ENCODE measurements around the gene CFAP97D2. TPM values are rescaled to one million over a fixed set of nuclear protein-coding genes. Genes with fewer than 3 reads are reported as not detected.

CFAP97D2 gene
- total RNA-seq, 8 experiments from 2014 or later: 0.73 to 3.4 (median 0.95) TPM; not detected in 5

DNA sequence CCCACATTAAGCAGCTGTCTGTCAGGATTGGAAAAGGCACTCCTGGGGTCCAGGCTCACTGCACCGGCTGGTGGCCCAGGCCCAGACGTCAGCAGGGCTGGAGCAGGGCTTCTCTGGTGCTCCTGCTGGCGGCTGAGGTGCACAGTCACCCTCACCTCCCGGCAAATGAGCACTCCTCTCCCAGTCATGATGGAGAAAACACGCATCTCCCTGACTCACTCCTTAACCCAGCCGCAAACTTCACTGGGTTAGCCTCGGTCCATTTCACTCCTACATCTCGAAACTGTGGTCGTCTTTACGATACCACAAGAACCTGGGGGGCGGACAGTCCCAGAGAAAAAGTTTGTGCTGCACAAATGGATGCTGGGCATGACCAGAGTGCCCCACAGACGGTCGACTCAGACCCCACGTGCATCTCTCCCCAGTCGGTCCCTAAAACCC lies 43.3 kb upstream of the CFAP97D2 start:
- ATAC-seq (replicated peaks in 6 of 8): no peak
- Histone ChIP-seq H3K4me1 (replicated peaks in 1 of 2) (peaks cover 3 to 15% of the 10 kb centered on the region in 2 donors), H3K27ac (no peak overlapping the region), H3K4me3 (no peak overlapping the region)
- 80 to 100% (median 88%) methylated on average over 1 to 8 of the region's 15 CpGs; no CpG with 5 or more reads in 4 of the 10 experiments for WGBS, 10 experiments
- in situ Hi-C loops (cut with MboI; ENCODE audit: low pct_unique_long_range_greater_than_20kb in 2 of 9, low sequenced_read_pairs in 9 of 9, unreplicated experiment in 9 of 9): no loop called here

- Histone ChIP-seq H3K27ac (no peak overlapping the region), H3K4me3 (no peak overlapping the region), H3K4me1 (replicated peaks in 1 of 2) (peaks cover 3 to 17% of the 10 kb centered on the region in 2 donors)
- WGBS, 10 experiments: 67 to 100% (median 86%) methylated on average over 1 to 7 of the region's 7 CpGs
- in situ Hi-C loops (cut with MboI; ENCODE audit: low pct_unique_long_range_greater_than_20kb in 2 of 9, low sequenced_read_pairs in 9 of 9, unreplicated experiment in 9 of 9): no loop called here
- no peak for ATAC-seq (replicated peaks in 6 of 8)
Measured at GRCh38 chr13:114136576-114136975, 42.5 kb upstream of the CFAP97D2 start.

DNA sequence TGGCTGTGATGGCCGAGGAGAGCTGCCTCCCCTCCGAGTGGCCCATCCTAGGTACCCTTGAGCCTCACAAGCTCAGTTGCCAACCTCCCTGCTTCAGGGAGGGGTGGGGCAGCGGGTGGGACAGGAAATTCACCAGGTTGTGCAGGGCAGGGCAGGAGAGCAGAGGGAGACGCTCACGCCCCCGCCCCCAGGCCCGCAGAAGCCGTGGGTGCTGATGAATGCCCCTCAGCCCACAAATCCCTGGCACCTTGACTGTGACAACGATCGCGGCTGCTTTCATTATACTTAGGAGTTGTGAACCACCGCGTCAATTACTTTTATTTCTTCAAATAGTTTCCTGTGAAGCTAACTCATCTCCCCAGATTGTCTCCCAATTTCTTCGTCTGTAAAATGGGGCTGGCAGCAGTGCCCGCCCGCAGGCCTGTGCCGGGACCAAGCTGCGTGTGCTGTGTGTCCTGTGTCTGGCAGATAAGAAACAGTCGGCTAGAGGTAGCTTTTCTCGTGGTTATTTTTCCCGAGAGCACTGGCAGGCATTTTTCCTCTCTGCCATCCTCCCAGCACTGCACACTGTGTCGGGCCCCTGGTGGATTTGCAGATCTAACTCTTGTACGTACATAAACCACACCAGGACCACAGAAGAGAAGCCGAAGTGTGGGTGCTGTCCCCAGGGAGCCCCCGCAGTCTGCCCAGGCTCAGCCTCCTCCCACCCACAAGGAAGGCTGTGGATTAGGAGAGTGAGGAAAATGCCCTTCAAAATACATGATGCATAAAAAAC lies 38.7 kb upstream of the CFAP97D2 start:
- peaks cover 20 to 21% of the 10 kb centered on the region in 2 donors for H3K4me1 ChIP-seq (replicated peaks in 1 of 2)
- H3K27ac ChIP-seq: no peak overlapping the region
- no peak for ATAC-seq (replicated peaks in 6 of 8)
- no peak overlapping the region for H3K4me3 ChIP-seq
- in situ Hi-C loops (cut with MboI; ENCODE audit: low pct_unique_long_range_greater_than_20kb in 2 of 9, low sequenced_read_pairs in 9 of 9, unreplicated experiment in 9 of 9): no loop called here
- 34 to 100% (median 67%) methylated on average over 1 to 10 of the region's 25 CpGs; no CpG with 5 or more reads in 3 of the 10 experiments for WGBS, 10 experiments

GRCh38 chr13:114140906-114141250 lies 38.2 kb upstream of the CFAP97D2 start:
- 37 to 90% (median 64%) methylated on average over 4 to 7 of the region's 10 CpGs; no CpG with 5 or more reads in 2 of the 10 experiments for WGBS, 10 experiments

GRCh38 chr13:114141261-114141996 lies 37.6 kb upstream of the CFAP97D2 start:
- WGBS, 10 experiments: 71 to 100% (median 80%) methylated on average over 1 to 11 of the region's 15 CpGs; no CpG with 5 or more reads in 2 of the 10 experiments

More at GRCh38 chr13:114140906-114141250, 38.2 kb upstream of the CFAP97D2 start:
- no peak overlapping the region for H3K4me3 ChIP-seq
- peaks cover 20 to 26% of the 10 kb centered on the region in 2 donors for H3K4me1 ChIP-seq (replicated peaks in 1 of 2)
- in situ Hi-C loops (cut with MboI; ENCODE audit: low pct_unique_long_range_greater_than_20kb in 2 of 9, low sequenced_read_pairs in 9 of 9, unreplicated experiment in 9 of 9): no loop called here
- H3K27ac ChIP-seq: no peak overlapping the region
- ATAC-seq (replicated peaks in 6 of 8): no peak

GRCh38 chr13:114142137-114142550 lies 36.9 kb upstream of the CFAP97D2 start:
- WGBS, 10 experiments: 80 to 100% (median 95%) methylated on average over 1 to 2 of the region's 6 CpGs; no CpG with 5 or more reads in 4 of the 10 experiments
- ATAC-seq (replicated peaks in 6 of 8): no peak
- in situ Hi-C loops (cut with MboI; ENCODE audit: low pct_unique_long_range_greater_than_20kb in 2 of 9, low sequenced_read_pairs in 9 of 9, unreplicated experiment in 9 of 9): no loop called here

More at GRCh38 chr13:114141261-114141996, 37.6 kb upstream of the CFAP97D2 start:
- Histone ChIP-seq H3K27ac (no peak overlapping the region), H3K4me3 (no peak overlapping the region), H3K4me1 (replicated peaks in 1 of 2) (peaks cover 20 to 26% of the 10 kb centered on the region in 2 donors)
- ATAC-seq (replicated peaks in 6 of 8): no peak
- in situ Hi-C loops (cut with MboI; ENCODE audit: low pct_unique_long_range_greater_than_20kb in 2 of 9, low sequenced_read_pairs in 9 of 9, unreplicated experiment in 9 of 9): no loop called here

DNA sequence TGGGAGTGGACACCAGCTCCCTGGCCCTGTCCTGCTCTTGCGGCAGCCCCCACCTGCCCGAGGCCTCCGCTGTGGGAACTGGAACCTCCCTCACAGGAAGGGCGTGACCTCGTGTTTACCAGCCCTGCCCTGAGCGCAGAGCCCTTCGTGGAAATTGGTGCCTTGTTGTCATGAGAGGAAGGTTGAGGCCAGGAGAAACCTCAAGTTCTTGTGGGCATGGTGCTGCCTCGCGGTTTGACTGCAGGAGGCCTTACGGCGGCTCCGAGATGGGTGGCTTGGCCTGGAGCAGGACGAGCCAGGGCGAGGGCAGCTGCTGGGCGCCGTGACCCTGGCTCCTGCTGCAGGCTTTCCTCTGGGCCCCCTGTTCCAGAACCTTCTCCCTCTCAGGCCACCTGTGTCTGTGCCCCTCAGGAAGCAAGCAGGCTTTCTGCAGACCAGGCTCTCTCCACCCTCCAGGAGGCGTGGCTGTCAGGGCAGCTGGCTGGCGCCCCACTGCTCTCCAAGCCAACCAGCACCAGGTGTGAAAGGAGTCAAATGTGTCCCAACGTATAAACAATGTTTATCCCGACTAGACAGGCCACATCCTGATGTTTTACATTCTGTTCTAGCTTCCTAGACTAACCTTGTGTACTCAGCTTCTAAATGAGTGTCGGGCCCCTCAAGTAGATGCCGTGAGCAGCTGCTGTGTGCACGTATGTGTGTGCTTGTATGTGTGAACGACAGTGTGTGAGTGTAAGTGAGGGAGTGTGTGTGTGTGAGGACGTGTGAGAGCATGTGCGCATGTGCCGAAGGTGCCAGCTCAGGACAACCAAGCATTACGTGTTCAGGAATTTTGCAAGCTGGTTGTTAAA lies 36.2 kb upstream of the CFAP97D2 start:
- peak in 3 of 8 experiments; percentile 6 to 80 (median 53) for ATAC-seq (replicated peaks in 6 of 8)

More at GRCh38 chr13:114142137-114142550, 36.9 kb upstream of the CFAP97D2 start:
- Histone ChIP-seq H3K27ac (no peak overlapping the region), H3K4me1 (replicated peaks in 1 of 2) (peaks cover 20 to 26% of the 10 kb centered on the region in 2 donors), H3K4me3 (no peak overlapping the region)

DNA sequence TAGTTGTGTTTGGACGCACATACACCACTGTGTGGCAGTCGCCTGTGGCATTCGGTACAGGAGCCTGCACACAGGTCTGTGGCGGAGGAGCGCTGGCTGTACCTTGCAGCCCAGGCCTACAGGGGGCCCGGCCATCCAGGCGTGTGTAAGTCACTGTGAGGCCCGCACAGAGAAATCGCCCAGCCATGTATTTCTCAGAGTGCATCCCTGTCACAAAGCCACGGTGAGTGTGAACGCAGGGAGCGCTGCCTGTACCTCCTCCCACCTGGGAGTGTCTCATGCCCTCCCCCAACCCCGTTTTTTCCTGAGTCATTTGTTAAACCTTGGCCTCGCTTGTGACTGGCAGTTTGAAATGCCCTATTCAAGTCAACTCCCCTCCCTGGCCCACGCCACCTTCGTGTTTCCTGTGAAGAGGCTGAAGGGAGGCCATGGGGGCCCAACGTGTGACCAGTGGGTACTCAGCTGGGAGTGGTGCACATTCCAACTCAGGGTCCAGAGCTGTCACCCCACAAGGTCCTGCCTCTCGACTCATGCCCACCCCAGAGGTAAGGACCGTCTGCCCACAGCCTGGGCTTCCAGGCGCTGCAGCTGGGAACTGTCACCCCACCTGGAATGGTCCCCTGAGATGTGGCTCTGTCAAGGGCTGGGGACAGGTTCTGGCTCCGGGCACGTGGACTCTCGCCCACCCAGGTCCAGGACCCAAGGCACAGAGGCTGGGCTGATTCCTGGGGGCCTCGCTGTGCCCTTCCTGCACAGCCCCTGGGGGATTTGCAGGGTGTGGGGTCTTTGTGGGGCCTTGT lies 35.1 kb upstream of the CFAP97D2 start:
- Histone ChIP-seq H3K27ac (no peak overlapping the region), H3K4me1 (replicated peaks in 1 of 2) (peaks cover 20 to 26% of the 10 kb centered on the region in 2 donors), H3K4me3 (no peak overlapping the region)
- WGBS, 10 experiments: 10 to 67% (median 20%) methylated on average over 1 to 2 of the region's 24 CpGs; no CpG with 5 or more reads in 7 of the 10 experiments
- peak in 6 of 8 experiments; percentile 47 to 80 (median 70) for ATAC-seq (replicated peaks in 6 of 8)
- in situ Hi-C loops (cut with MboI; ENCODE audit: low pct_unique_long_range_greater_than_20kb in 2 of 9, low sequenced_read_pairs in 9 of 9, unreplicated experiment in 9 of 9): no loop called here

More for the DNA sequence above, 36.2 kb upstream of the CFAP97D2 start:
- in situ Hi-C loops (cut with MboI; ENCODE audit: low pct_unique_long_range_greater_than_20kb in 2 of 9, low sequenced_read_pairs in 9 of 9, unreplicated experiment in 9 of 9): no loop called here
- H3K27ac ChIP-seq: no peak overlapping the region
- H3K4me3 ChIP-seq: no peak overlapping the region
- peaks cover 20 to 26% of the 10 kb centered on the region in 2 donors for H3K4me1 ChIP-seq (replicated peaks in 1 of 2)
- WGBS, 10 experiments: 37 to 100% (median 85%) methylated on average over 1 to 19 of the region's 28 CpGs; no CpG with 5 or more reads in 1 of the 10 experiments

DNA sequence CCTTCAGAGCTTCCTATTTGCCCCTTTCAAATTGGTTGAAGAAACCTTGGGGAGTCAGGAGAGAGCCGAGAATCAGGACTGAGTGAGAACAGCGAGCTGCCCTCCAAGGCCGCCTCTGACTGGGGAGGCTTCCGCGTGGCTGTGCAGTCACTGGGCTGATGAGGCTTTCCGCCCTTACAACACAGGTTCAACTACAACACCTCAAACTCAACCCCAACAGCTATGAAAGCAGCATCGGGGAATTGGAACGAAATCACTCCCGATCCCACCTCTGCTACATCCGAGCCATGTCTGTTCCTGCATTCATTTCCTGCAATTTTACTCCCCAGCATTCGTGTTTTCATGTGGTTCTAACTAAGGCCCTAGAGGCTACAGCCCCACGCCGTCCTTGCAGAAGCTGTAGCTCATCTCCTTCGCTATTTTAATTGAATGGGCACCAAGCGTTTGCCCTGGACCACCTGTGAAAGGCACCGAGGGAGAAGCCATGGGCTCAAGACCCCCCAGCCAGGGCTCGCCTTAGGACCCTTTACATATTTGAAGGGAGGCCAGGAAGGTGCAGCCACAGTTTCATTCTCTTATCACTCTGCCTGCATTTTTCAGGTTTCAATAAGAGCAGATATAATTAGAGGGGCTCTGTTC lies 34.3 kb upstream of the CFAP97D2 start:
- Histone ChIP-seq H3K4me1 (replicated peaks in 1 of 2) (peaks cover 20 to 26% of the 10 kb centered on the region in 2 donors), H3K27ac (peak overlapping the region in 1 of 2 donors; percentile 46), H3K4me3 (no peak overlapping the region)
- in situ Hi-C loops (cut with MboI; ENCODE audit: low pct_unique_long_range_greater_than_20kb in 2 of 9, low sequenced_read_pairs in 9 of 9, unreplicated experiment in 9 of 9): no loop called here
- no peak for ATAC-seq (replicated peaks in 6 of 8)
- 60 to 100% (median 79%) methylated on average over 1 to 13 of the region's 17 CpGs; no CpG with 5 or more reads in 3 of the 10 experiments for WGBS, 10 experiments

- Histone ChIP-seq H3K4me3 (no peak overlapping the region), H3K4me1 (replicated peaks in 1 of 2) (peaks cover 20 to 26% of the 10 kb centered on the region in 2 donors), H3K27ac (peak overlapping the region in 1 of 2 donors; percentile 46)
- WGBS, 10 experiments: 20 to 88% (median 67%) methylated on average over 1 of the region's 3 CpGs; no CpG with 5 or more reads in 5 of the 10 experiments
- in situ Hi-C loops (cut with MboI; ENCODE audit: low pct_unique_long_range_greater_than_20kb in 2 of 9, low sequenced_read_pairs in 9 of 9, unreplicated experiment in 9 of 9): no loop called here
- ATAC-seq (replicated peaks in 6 of 8): peak in 5 of 8 experiments; percentile 78 to 90 (median 85)
Measured at GRCh38 chr13:114145256-114145655, 33.8 kb upstream of the CFAP97D2 start.

DNA sequence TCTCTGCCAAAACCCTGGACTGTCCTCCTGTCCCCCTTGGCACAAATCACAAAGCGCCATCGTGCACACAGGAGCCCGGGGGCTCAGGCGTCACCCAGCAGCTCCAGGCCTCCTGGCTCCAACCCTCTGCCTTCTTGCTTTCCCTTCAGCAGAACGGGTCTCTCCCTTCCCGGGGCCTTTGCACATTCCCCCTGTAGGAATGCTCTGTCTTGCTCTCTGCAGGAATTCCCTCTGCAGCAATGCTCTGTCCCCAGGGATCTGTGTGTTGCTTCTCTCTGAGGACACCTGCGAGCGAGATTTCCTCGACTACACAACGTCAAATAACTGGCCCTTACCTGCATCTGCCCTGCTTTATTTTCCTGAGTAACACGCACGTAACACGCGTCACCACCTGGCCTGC lies 33.3 kb upstream of the CFAP97D2 start:
- peaks cover 18 to 24% of the 10 kb centered on the region in 2 donors for H3K4me1 ChIP-seq (replicated peaks in 1 of 2)
- no peak overlapping the region for H3K4me3 ChIP-seq
- no peak for ATAC-seq (replicated peaks in 6 of 8)
- H3K27ac ChIP-seq: no peak overlapping the region
- in situ Hi-C loops (cut with MboI; ENCODE audit: low pct_unique_long_range_greater_than_20kb in 2 of 9, low sequenced_read_pairs in 9 of 9, unreplicated experiment in 9 of 9): no loop called here
- 77 to 100% (median 94%) methylated on average over 1 to 8 of the region's 14 CpGs; no CpG with 5 or more reads in 3 of the 10 experiments for WGBS, 10 experiments

All from motor neuron (in vitro differentiated cells).